Body of pancreas (tissue), 4 donors: Measurements from ENCODE around the gene PTK6.

Experiments used
- CTCF ChIP-seq, 7 experiments: fragments of 450-650 bp in 4 of 7; fragments of 200-600 bp in 3 of 7; sonication (generic) in 3 of 7; IDR thresholded peaks; one replicate each; pipeline ENCODE4 v1.5.1; 2016 to 2019; ENCODE audit warnings: antibody characterized with exemption in 7 of 7
- POLR2A ChIP-seq, 3 donors: fragments of 450-650 bp; IDR thresholded peaks; one replicate each; pipeline ENCODE4 v1.6.1; 2016; ENCODE audit warnings: antibody characterized with exemption in 3 of 3, mild to moderate bottlenecking in 2 of 3

GRCh38 chr20:63563225-63563935 lies 26.2 kb upstream of the PTK6 start:
- no peak for TF ChIP-seq CTCF (IDR thresholded peaks at IDR 0.05)
- no peak for TF ChIP-seq POLR2A (IDR thresholded peaks at IDR 0.05)
